GM08714 (cell line): Measurements from ENCODE around the gene FCRL5.

Source experiments
- H3K4me3 ChIP-seq: fragments of 200-500 bp; sonication (Bioruptor generic); 2 replicates; pipeline ENCODE4 v1.5.1; 2014; ENCODE audit warnings: mild to moderate bottlenecking, low read length, inconsistent platforms
- ZNF274 ChIP-seq: IDR thresholded peaks from 2 replicates; pipeline ENCODE4 v1.6.1; 2012; ENCODE audit warnings: mild to moderate bottlenecking, low read depth, low read length

Gene FCRL5

GRCh38 chr1:157512036-157512969 lies 40.0 kb downstream of the FCRL5 start:
- no peak for TF ChIP-seq ZNF274

DNA sequence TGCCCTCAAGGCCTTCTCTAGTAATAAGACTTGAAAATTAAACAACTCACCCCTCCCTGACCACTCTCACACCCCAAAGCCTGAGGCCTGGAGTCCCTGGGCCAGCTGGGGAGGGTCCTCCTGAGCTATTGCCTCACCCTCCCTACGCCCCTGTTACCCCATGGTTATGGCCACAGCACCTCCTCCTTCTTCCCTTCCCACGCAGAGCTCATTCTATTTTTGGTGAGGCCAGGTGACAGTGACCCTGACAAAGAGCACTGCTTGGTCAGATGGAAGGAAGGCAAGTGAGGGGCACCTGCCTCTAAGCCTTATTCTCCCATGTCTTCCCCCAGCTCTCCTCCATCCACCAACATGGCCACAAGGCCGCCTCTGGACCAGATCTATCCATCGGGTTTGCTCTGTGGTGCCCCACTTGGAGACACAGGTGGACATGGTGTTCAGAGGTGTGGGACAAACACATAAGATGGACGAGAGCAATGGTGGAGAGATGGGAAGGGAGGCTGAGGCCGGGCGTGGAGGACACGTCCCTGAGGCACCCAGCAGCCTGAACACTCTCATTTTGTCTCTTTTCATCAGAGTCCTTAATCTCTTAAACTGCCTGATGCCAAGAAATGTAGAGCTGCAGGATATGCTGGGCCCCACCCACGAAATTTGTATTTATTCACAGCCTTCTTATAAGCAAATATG lies 42.6 kb downstream of the FCRL5 start:
- H3K4me3 ChIP-seq: no peak overlapping the region
- no peak for TF ChIP-seq ZNF274

More at GRCh38 chr1:157512036-157512969, 40.0 kb downstream of the FCRL5 start:
- H3K4me3 ChIP-seq: peak overlapping the region; percentile 34; the same call in 1 of the 2 replicates

DNA sequence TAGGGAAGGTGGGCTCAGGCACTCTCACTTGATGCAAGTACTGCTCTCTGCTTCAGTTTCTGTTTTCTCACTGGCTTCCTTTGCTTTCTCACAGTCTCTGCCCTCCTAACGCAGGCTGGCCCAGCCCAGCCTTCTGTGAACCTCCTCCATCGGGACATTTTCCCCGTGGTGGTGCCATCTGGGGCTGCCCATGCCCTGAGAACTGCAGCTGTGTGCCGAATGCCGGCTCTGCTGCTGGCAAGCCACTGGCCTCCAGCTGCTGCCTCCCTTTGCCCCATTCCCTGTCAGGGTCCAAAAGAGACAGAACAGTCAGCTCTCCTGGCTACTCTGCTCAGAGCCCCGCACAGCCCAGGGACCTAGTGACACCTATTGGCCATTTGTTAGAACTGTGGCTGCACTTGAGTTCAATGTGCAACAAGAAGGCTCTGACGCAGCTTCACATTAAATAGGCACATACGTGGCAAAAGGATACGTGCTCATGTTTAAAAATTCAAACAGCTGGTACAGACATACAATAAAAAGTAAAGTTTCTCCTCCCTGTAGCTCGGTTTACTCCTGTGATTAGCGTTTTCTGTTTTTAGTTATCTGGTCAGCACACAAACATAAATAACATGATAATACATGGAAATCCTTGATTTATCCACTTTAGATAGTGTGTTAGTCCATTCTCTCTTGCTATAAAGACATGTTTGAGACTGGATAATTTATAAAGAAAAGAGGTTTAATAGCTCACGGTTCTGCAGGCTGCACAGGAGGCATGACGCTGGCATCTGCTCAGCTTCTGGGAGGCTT lies 46.6 kb downstream of the FCRL5 start:
- H3K4me3 ChIP-seq: no peak overlapping the region
- TF ChIP-seq ZNF274: no peak

DNA sequence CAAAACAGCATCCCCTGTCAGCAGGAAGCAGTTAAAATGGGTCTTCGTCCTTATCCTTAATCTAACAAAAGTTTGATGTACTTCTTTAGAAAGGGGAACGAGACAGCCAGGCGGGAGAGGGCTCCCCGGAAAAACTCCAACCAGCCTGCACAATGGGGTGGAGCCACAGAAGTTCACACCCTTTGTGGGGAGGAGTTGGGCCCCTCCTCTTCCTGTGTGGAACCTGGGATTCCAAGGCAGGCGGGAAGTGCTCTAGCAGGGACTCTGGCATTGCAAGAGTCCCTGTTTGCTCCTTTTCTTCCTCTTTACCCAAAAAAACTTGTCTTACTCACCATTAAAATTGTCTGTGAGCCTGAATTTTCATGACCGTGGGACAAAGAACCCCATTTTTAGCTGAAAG lies 47.7 kb downstream of the FCRL5 start:
- TF ChIP-seq ZNF274: no peak
- H3K4me3 ChIP-seq: no peak overlapping the region

GRCh38 chr1:157499521-157499920 lies 52.8 kb downstream of the FCRL5 start:
- no peak for TF ChIP-seq ZNF274
- H3K4me3 ChIP-seq: no peak overlapping the region

DNA sequence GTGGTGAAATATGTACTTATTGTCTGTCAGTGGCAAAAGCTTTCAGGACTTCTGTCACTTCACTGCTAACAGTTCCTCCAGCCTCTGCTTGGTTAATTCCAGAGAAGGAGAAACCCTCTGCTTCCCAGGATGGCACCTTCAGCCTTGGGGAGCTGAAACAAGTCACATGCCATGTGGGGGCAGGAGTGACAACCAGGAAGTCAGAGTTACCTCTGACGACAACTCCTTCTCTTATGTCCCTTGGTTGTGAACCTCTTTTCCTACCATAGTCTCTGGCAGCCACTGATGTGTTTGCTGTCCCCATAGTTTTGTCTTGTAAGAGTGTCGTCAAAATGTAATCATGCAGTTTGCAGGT lies 53.6 kb downstream of the FCRL5 start:
- no peak overlapping the region for H3K4me3 ChIP-seq
- no peak for TF ChIP-seq ZNF274

DNA sequence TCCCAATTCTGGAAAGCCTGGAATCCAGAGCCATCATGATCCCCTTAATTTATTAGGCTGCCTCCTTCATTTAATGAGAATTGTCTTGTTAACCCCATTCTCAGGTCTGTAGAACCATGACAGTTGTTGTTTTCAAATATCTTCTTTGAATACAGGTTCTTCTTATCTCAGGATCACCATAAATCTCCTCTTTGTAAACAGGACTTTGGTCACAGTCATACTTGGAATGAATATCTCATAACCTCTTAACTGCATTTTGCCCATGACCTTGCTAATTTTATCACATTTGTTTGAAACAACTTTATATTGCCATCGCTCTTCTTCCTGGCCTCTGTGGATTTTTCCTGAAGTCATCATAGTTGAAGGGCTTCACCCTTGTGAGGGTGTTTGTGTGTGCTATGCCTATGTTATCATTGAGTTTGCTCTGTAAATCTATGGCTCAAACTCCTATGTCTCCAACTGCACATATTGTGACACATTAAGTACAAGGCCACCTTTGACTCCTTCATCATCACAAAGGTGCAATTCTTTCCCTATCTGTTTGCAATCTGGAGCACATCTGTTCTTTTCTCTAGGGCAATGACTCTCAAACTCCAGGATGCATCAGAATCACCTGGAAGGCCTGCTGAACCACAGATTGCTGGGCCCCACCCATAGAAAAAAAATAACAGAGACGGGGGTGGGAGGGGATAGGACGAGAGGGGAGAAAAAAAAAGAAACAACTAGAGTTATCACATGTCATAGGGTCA lies 54.2 kb downstream of the FCRL5 start:
- no peak for TF ChIP-seq ZNF274
- H3K4me3 ChIP-seq: no peak overlapping the region

DNA sequence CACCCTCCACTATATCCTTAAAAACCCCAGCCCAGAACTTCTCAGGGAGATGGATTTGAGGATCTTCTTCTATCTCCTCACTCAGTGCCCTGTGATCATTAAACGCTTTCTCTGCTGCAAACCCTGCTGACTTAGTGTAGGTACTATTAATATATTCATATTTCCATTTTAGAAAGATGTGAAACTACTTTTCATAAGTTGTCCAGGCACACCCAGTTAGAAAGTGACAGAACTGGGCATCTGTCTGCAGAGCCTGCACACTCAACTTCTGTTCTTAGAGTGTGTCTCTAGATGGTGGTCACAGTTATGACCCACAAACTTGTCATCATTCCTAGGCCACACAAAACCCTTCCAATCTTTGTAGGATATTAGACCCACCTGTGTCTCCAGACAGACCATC lies 55.0 kb downstream of the FCRL5 start:
- no peak overlapping the region for H3K4me3 ChIP-seq
- no peak for TF ChIP-seq ZNF274

- H3K4me3 ChIP-seq: no peak overlapping the region
- no peak for TF ChIP-seq ZNF274
Observed at GRCh38 chr1:157496121-157496526, 56.2 kb downstream of the FCRL5 start.

- no peak overlapping the region for H3K4me3 ChIP-seq
- TF ChIP-seq ZNF274: no peak
Observed at GRCh38 chr1:157495285-157495684, 57.0 kb downstream of the FCRL5 start.

GRCh38 chr1:157494093-157494492 lies 58.2 kb downstream of the FCRL5 start:
- H3K4me3 ChIP-seq: no peak overlapping the region
- TF ChIP-seq ZNF274: no peak

DNA sequence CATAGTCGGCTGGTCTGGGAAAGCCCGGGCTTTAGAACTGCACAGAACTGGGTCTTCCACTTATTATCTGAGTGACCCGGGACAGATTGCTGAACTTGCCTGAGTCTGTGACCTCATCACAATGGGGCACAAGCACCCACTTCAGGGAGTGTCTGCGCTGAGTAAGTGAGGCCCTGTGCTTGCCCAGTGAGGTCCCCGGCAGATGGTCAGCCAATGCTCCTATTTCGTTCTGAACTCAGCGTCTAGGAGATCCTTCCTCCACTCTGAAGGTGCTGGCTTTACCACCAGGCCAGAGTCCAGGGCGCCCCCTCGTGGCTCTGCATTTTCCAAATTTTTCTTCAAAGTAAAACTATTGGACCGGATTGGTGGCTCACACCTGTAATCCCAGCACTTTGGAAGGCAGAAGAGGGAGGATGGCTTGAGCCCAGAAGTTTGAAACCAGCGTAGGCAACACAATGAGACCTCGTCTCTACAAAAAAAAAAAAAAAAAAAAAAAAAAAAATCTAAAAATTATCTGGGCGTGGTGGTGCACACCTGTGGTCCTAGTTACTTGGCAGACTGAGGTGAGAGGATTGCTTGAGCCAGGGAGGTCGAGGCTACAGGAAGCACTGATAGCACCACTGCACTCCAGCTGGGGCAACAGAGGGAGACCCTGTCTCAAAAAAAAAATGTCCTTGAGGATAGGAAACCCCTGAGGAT lies 61.7 kb downstream of the FCRL5 start:
- no peak overlapping the region for H3K4me3 ChIP-seq
- TF ChIP-seq ZNF274: no peak

DNA sequence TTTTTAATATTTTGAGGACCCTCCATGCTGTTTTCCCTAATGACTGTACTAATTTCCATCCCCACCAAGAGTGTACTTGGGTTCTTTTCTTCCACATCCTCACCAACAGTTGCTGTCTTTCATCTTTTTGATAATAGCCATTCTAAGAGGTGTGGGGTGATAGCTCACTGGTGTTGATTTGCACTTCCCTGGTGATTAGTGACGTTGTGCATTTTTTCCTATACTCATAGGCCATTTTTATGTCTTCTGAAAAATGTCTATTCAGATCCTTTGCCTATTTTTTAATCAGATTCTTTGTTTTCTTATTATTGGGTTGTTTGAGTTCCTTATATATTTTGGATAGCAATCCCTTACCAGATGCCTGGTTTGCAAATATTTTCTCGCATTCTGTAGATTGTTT lies 64.2 kb downstream of the FCRL5 start:
- no peak overlapping the region for H3K4me3 ChIP-seq
- no peak for TF ChIP-seq ZNF274

DNA sequence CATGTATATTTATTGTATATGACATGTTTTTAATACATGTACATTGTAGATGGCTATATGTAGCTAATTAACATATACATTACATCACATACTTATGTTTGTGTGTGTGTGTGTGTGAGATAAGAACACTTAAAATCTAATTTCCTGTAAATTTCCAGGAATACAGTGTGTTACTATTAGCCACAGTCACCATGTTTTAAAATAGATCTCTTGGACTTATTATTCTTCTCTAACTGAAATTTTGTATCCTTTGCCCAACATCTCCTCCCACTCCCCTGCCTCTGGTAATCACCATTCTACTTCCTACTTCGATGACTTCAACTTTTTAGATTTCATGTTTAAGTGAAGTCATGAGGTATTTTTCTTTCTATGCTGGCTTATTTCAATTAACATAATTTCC lies 64.8 kb downstream of the FCRL5 start:
- no peak for TF ChIP-seq ZNF274

More for the DNA sequence above, 64.8 kb downstream of the FCRL5 start:
- H3K4me3 ChIP-seq: no peak overlapping the region
